ENCODE results near the gene CEP41.

CEP41 gene

DNA sequence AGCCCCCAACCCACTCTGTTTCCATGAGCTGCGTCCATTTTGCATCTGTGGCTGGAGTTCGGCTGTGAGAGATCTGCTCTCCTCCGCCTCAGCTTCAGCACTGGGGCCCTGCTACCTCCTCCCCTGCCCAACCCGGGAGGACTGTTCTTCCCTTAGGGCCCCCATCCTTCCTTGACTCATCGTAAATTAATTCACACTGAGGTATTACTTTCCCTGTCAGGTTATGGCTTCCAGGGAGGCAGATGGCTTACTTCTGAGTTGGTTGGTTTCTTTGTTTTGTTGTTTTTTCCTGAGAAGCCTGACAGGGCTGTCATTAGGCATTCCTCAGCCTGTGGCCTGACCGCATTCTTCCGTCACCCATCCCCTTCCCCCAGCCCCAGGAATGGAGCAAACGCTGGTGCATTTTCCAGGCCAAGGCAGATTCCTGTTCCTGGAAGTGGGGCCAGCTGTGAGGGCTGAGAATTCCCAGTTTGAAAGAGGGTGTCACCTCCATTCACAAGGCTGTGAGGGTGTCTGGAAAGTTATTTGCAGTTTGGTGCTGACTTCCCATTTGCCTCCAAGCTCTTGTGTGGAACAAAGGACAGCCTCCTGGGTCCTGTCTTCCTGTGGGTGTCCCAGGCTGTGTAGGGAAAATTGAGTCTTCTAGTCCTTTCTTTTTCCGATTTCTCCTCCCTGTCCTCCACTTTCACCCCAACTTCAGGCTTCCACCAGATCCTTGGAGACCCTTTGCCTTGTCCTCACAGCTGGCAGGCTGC is 84.5 kb downstream of the CEP41 start:
- in situ Hi-C loops (cut with MboI; ENCODE audit: low sequenced_read_pairs) = no loop called here

DNA sequence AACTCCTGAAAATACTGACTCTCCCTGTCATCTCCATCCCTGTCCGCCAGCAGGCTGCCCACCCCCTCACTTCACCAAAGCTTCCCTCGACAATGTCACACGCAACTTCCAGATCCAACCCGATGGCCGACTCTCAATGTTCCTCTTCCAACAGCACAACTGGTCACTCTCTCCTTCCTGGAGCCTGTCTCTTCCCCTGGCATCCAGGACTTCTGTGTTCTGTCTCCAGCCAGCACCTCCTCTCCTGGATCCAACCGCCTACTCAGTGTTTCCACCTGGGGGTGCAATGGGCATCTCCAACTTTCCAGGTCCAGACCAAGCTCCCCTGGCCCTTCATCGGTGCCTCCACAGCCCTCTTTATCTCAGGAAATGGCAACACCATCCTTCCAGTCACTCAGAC is 87.6 kb downstream of the CEP41 start:
- in situ Hi-C loops (cut with MboI; ENCODE audit: low sequenced_read_pairs) = no loop called here

DNA sequence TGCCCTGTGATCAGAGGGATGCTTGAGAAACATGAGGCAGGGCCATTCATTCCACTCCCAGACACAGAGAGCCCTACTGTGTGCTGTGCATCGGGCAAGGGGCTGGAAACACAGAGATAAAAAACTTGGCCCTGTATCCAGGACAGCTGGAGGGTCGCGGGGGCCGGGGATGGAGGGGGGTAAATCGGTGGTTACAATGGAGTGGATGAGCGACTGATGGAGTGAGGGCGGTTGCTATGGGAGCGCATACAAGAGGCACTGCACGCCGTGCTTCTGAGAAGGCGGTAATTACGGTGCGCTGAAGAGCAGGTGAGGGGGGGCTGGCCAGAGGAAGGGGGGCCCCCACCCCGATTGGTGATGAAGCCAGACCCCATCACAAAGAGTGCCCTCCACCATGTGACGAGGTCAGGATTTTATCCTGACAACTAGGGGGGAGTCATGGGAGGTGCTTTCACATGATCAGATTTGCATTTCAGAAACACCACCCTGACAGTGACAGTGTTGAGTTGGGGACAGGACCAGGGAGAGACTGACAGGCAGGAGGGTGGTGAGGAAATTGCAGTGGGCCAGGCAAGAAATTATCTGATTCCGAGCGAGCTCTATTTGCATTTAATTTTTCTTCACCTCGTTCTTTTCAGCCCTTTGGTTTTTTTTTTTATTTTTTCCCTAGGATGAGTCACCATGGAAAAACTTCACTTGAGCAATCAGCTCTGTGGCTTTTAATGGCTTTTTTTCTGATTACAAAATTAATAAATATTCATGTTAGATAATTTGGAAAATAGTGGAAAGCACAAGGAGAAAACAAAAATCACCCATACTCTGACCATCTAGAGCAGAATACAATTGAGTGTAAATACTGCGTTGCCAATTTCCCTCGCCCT is 88.4 kb downstream of the CEP41 start:
- in situ Hi-C loops (cut with MboI; ENCODE audit: low sequenced_read_pairs) = no loop called here

DNA sequence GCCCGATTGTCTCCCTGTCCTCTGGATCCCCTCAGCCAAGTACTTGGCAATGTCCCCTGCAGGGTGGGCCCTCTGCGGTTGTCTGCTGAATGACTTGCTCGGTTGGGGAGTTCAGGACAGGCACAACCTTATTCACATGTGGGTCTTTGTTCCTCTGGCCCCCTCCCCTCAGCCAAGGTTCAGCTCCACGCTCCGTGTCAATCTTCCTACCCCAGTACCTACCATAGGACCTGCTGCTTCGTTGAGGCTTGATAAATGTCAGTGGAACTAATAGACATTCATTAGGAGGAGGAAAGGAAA is 89.1 kb downstream of the CEP41 start:
- in situ Hi-C loops (cut with MboI; ENCODE audit: low sequenced_read_pairs) = no loop called here

DNA sequence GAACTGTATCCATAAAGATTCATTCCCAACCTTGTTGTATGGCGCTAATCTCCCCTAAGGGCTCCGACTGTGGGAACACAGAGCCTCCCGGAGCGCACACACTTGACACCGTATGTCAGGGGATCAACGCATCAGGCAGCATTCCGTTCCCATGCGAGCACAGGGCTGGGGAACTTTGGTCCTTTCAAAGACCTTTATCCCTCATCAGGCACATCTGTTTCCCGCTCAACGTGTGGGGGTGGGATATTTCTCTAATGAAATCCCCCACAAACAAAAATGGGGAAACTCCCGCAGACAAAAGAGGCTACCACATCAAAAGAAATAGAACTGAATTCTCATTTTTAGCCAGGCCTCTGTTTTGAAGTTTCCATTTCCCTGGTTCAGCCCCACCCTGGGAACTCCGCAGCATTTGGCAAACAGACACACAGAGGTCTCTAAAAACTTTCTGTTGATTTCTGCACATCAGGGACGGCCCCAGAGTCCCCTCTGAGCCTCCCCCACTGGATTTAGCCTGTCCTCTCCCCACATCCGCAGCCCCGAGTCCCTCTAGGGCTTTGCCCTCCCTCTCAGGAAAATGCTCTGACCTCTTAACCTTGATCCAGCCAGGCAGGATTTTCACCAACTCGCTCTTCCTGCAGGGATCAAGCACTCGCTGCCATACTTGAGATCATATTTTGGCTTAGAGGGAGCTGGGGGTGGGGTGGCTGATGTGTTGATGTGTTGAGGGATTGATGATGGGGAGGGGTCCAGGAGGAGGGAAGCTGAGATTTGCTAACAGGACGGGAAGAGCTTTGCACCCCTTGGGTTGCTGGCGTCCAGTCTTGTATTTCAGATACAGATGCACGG is 89.6 kb downstream of the CEP41 start:
- in situ Hi-C loops (cut with MboI; ENCODE audit: low sequenced_read_pairs) = no loop called here

DNA sequence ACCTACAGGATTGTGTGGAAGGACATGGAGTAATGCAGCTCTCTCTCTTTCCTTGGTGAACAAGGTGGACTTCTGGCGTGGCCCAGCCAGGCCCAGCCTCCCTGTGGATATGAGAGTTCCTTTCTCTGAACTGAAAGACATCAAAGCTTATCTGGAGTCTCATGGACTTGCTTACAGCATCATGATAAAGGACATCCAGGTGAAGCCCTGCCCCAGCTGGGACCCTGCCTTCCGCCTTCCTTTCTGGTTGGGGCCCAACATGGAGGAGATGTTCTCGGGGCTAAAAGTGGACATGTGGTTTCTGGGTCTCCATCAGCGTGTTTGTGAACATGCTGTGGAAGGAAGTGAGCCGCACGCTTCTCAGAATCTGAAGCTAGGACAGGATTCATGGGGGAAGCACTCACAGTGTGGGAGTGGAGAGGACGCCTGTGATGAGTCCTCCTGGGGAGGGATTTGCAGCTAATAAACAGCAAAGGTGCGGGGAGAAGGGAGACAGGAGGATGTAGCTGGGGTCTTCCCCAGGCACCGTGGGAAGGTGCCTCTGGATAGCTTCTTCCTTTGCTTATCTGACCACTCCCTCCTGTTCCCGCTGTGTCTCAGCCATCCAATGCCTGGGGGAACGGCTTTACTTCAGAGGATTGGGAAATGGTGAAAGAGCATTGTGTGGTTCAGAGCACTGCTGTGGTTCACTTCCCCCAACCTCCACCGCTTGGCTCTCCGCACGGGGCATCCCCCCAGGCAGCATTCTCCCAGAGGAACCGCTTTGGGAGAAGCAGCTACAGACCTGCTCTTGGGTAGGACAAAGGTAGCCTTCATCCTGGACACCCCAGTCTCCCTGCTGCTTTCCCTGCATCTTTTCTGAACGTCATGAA is 90.7 kb downstream of the CEP41 start:
- in situ Hi-C loops (cut with MboI; ENCODE audit: low sequenced_read_pairs) = no loop called here

DNA sequence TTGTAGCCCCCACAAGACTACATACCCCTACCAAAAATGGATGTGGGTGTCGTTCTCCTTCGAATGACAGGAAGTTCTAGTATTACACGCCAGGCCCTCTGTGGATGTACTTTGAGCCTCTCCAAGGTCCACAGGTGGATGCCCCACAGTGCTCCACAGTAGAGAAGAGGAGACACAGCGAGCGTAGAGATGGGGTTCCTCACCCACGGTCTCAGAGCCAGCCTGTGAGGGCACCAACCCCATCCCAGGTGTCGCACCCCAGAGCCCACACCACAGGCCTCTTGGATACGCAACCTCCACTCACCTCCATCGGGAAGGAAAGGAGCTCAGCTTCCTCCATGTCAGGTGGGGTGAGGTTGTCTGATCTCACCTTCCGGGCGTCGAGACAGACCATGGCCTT is 93.9 kb downstream of the CEP41 start:
- in situ Hi-C loops (cut with MboI; ENCODE audit: low sequenced_read_pairs) = no loop called here

DNA sequence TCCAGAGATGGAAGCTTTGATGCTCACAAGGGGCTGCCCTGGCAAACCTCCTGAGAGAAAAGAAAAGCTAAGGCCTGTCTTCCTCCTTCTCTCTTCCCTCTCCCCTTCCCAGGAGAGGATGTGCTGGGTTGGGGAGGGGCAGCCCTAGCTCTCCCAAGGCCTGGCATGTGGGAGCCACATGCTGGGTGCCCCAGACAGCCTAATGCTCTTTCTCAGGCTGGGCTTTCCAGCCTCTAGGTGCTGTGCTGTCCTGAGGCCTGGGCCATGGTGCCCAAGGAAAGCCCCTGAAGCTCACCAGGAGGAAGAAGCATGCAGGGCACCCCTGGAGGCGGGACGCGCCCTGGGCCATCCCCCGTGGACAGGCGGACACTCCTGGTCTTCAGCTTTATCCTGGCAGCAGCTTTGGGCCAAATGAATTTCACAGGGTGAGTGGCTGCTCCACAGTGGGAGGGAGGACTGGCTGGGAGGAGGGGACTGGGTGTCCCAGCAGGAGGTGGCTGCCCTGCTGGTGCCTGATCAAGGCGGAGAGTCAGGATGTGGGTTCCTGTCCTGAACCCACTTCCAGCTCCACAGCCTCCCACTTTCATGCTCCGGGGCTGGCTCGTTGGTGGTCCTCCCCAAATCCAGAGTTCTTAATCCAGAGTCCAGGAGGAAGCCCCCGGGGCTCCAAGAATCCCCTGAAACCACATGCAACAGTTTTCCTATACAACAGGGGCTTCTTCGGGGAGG is 94.5 kb downstream of the CEP41 start:
- in situ Hi-C loops (cut with MboI; ENCODE audit: low sequenced_read_pairs) = no loop called here

DNA sequence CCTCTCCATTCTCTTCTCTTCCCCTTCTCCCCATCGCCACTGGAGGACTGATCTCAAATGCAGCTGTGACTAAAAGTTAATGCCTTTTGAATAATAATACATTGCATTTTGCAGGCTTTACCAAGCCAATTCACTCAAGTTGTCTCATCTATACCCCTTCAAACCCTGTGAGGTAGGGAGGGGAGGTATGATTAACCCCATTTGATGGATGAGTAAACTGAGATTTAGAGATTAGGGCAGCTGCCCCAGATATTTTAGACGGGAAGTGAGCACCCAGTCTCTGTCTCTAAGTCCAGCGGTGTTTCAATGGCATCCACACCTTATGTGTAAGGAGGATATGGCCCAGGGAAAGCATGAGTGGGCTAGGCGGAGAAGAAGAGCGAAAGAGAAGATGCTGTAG is 95.1 kb downstream of the CEP41 start:
- in situ Hi-C loops (cut with MboI; ENCODE audit: low sequenced_read_pairs) = no loop called here

DNA sequence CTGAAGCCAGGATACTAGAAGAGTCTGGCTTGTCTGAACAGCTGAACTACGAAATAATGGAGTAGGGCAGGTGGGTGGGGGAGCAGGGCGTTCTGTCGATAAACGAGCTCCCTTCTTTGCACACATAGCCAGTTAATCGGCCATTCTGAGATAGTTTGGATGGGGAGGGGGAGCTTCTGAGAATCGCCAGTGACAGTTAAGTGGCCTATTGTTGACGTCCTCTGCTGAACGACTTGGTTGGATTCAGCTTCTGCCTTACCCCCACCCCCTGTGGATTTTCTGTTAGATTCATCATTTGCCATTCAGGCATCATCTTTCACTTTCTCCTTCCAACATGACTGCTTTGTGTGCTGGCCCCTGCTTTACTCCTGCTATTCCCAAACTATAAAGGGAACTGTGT is 95.7 kb downstream of the CEP41 start:
- in situ Hi-C loops (cut with MboI; ENCODE audit: low sequenced_read_pairs) = no loop called here

DNA sequence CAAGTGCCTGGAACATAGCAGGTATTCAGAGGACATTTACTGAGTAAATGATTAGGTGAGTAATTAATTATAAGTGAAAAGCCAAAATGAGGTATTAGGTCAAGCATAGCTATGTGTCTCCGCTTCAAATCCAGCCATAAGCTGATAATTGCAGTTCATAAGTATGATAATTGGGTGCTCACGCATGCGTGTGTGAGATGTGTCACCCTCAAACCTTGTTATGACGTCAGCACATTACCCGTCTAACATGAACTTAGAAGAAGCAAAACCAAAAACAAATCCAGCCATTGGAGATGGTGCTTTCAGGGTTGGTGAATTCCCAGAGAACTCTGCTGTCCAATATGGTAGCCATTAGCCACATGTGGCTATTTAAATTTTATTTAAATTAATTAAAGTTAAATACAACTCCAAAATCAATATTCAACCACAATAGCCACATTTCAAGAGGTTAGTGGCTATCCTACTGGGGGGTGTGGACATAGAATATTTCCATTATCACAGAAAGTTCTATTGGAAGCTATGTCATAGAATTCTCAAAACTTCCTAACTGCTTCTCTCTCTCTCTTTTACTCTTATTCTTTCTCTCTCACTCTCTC is 96.4 kb downstream of the CEP41 start, which contains the start of gene CPA5:
Gene CPA5 (plus strand): TSS at position 546 of the 596 bp plus-strand sequence. CDS start 1,670 bp downstream, outside the sequence.
- in situ Hi-C loops (cut with MboI; ENCODE audit: low sequenced_read_pairs) = no loop called here
